ENCODE results near the gene LYSMD4.
A peak's percentile ranks its signal among the peaks of the same experiment; 100 is the strongest.
"Not testable (repeated sequence)": the region's sequence is repeated elsewhere in the genome, so short reads cannot be mapped to it uniquely, and the experiment has no call there.

Gene LYSMD4

GRCh38 chr15:99738021-99738847, 5.0 kb upstream of the LYSMD4 start:
- TF ChIP-seq, protein P1, sequence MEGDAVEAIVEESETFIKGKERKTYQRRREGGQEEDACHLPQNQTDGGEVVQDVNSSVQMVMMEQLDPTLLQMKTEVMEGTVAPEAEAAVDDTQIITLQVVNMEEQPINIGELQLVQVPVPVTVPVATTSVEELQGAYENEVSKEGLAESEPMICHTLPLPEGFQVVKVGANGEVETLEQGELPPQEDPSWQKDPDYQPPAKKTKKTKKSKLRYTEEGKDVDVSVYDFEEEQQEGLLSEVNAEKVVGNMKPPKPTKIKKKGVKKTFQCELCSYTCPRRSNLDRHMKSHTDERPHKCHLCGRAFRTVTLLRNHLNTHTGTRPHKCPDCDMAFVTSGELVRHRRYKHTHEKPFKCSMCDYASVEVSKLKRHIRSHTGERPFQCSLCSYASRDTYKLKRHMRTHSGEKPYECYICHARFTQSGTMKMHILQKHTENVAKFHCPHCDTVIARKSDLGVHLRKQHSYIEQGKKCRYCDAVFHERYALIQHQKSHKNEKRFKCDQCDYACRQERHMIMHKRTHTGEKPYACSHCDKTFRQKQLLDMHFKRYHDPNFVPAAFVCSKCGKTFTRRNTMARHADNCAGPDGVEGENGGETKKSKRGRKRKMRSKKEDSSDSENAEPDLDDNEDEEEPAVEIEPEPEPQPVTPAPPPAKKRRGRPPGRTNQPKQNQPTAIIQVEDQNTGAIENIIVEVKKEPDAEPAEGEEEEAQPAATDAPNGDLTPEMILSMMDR (conservative IDR thresholded peaks at IDR 0.05; ENCODE audit: low read length) = no peak
- no peak overlapping the region for H3K4me3 ChIP-seq (ENCODE audit: low read length)
- DNase-seq (ENCODE audit: low read depth) = no peak

DNA sequence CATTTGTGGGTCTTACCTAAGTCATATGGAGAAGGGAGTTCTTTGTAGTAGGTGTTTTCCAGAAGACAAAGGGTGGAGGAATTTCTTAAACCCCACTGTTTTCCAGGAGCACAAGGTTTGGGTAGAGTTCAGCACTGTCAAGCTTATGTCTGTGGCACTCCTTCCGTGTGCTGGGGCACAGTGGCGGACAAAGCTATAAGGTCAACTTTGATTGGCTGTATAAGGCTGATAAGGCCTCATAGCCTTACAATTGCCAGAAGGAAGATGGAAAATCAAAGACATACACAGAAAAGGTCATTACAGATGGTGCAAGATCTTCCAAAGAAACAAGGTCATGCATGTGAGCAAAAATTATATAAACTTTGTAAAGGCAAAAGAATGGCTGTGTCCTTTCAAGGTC, 3.5 kb upstream of the LYSMD4 start:
- H3K4me3 ChIP-seq (ENCODE audit: low read length) = no peak overlapping the region
- TF ChIP-seq, protein P1 (conservative IDR thresholded peaks at IDR 0.05; ENCODE audit: low read length) = no peak
- DNase-seq (ENCODE audit: low read depth) = no peak

- H3K4me3 ChIP-seq (ENCODE audit: low read length) = no peak overlapping the region
- peak; percentile 14 for DNase-seq (ENCODE audit: low read depth)
- TF ChIP-seq, protein P1 (conservative IDR thresholded peaks at IDR 0.05; ENCODE audit: low read length) = no peak
These were observed 2.6 kb upstream of the LYSMD4 start for GRCh38 chr15:99735868-99736267.

DNA sequence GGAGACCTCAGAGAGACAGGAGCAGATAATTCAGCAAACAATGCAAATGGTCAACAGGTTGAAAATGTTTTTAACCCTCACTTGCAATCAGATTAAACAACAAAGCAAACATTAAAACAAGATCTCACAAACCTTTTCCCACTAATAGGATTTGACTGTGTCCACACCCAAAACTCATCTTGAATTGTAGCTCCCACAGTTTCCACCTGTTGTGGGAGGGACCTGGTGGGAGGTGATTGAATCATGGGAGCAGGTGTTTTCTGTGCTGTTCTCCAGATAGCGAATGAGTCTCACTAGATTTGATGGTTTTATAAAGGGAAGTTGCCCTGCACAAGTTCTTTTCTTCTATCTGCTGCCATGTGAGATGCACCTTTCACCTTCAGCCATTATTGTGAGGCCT, 1.3 kb upstream of the LYSMD4 start:
- DNase-seq (ENCODE audit: low read depth) = no peak
- H3K4me3 ChIP-seq (ENCODE audit: low read length) = no peak overlapping the region
- TF ChIP-seq, protein P1 (conservative IDR thresholded peaks at IDR 0.05; ENCODE audit: low read length) = no peak

DNA sequence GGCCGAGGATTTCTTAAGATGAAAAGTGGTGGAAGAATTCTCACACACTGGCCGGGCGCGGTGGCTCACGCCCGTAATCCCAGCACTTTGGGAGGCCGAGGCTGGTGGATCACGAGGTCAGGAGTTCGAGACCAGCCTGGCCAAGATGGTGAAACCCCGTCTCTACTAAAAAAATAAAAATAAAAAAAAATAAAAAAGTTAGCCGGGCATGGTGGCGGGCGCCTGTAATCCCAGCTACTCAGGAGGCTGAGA, 729 bp upstream of the LYSMD4 start:
- H3K4me3 ChIP-seq (ENCODE audit: low read length); DNase-seq (ENCODE audit: low read depth): not testable (repeated sequence)

DNA sequence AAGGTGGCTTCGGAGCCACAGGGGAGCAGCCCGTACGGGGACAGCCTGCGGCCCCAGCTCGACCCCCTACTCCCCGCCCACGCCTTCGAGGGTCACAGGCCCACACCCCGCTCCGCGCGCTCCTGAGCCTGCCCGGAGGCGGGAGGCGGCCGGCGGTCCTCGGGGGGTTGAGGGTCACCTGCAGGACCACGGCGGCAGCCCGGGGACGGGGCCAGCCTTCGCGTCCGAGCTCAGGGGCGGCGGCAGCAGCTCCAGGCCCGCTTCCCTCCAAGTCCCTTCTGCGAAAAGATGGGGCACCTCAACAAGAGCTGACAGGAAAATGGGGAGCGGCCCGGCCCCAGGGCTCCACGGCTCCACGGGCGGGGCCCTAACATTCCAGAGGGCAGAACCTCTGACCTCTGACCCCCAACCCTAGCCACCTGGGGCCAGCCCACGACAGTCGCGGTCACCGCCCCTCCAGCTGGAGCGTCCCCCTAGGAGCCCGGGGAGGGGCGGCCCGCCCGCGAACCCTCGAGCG, 428 bp downstream of the LYSMD4 start:
- DNase-seq (ENCODE audit: low read depth) = no peak
- peak overlapping the region; percentile 74 for H3K4me3 ChIP-seq (ENCODE audit: low read length)
- TF ChIP-seq, protein P1 (conservative IDR thresholded peaks at IDR 0.05; ENCODE audit: low read length) = no peak

DNA sequence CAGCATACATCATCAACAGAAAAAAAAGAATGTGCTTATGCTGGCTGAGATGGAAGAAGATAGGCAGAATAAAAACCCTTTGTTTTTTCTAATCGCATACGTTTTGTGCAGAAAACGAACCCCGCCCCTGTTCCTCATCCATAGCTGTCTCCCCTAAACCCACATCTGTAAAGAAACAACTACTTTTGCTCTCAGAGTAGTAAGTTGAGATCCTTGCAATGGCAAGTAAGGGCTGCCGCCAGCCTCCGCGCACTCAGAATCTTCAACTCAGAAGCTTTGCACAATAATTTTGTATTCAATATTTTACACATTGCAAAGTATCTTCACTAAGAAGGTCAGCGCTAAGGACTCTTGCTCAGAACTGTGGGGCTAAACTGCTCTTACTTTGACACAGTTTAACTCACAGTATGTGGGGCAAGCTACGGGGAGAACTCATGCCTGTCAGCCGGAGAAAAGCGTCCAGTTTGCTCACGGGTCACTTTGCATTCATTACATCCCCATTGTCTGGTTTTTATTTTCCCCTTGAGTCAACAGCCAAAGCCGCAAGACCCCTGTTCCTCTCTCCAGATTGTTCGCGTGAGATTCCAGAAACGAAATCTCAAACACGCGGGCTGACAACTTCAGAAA, 1.0 kb downstream of the LYSMD4 start:
- TF ChIP-seq, protein P1 (conservative IDR thresholded peaks at IDR 0.05; ENCODE audit: low read length) = no peak
- H3K4me3 ChIP-seq (ENCODE audit: low read length) = peak overlapping the region; percentile 74
- DNase-seq (ENCODE audit: low read depth) = peak; percentile 31

Data from AG10803 (cell line).